Mononuclear cell (primary cell): ENCODE results near the gene ZNF430. TPM values are rescaled to one million over a fixed set of nuclear protein-coding genes. Genes with fewer than 3 reads are reported as not detected.

Source experiments
- H3K27me3 ChIP-seq: 2 replicates; pipeline ENCODE4 v1.6.0; 2011; ENCODE audit warnings: low read length, control low read depth; ENCODE audit not compliant: insufficient read depth
- H3K4me1 ChIP-seq: 2 replicates; pipeline ENCODE4 v1.5.1; 2011; ENCODE audit warnings: mild to moderate bottlenecking, low read length, control low read depth; ENCODE audit not compliant: insufficient read depth
- H3K4me3 ChIP-seq: 2 replicates; pipeline ENCODE4 v1.5.1; 2011; ENCODE audit warnings: mild to moderate bottlenecking, low read length, moderate library complexity
- H3K9me3 ChIP-seq: 2 replicates; pipeline ENCODE4 v1.5.1; 2011; ENCODE audit warnings: low read depth, mild to moderate bottlenecking, control low read depth, low read length
- total RNA-seq: library from RNA; depleted of rRNA; stranded (reverse); fragments of >200 nt; gene quantifications from one replicate; pipeline ENCODE4 v1.2.3, GENCODE V29; 2012

ZNF430 gene
- total RNA-seq, 1 donor: 49.5 TPM

- no peaks in the 10 kb centered on the region for H3K9me3 ChIP-seq
- no peaks in the 10 kb centered on the region for H3K4me1 ChIP-seq
- no peak overlapping the region for H3K4me3 ChIP-seq
- H3K27me3 ChIP-seq: no peaks in the 10 kb centered on the region
These were observed 71.7 kb downstream of the ZNF430 start for GRCh38 chr19:21092109-21092508.

- H3K4me1 ChIP-seq: no peaks in the 10 kb centered on the region
- H3K9me3 ChIP-seq: no peaks in the 10 kb centered on the region
- H3K4me3 ChIP-seq: no peak overlapping the region
- H3K27me3 ChIP-seq: no peaks in the 10 kb centered on the region
These were observed 74.0 kb downstream of the ZNF430 start for GRCh38 chr19:21094347-21095025.

DNA sequence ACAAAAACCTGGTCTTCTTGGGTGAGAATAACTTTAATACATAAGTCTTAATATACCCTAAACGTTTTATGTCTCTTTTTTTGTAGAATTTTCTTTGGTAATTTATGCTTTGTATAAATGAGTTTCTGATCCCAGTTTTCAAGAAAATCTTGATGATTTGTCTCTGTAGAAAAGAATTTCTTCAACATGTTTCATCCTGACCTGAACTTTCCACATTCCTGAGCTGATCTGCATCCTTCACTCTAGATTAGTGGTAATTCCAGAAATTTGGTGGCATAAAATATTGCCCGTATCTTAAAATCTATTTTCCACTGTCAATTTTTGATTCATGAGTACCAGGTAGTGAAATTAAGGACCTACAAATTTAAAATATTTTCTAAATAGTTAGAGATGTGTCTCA lies 77.8 kb downstream of the ZNF430 start:
- Histone ChIP-seq H3K4me1 (no peaks in the 10 kb centered on the region), H3K27me3 (no peaks in the 10 kb centered on the region), H3K9me3 (no peaks in the 10 kb centered on the region), H3K4me3 (no peak overlapping the region)

DNA sequence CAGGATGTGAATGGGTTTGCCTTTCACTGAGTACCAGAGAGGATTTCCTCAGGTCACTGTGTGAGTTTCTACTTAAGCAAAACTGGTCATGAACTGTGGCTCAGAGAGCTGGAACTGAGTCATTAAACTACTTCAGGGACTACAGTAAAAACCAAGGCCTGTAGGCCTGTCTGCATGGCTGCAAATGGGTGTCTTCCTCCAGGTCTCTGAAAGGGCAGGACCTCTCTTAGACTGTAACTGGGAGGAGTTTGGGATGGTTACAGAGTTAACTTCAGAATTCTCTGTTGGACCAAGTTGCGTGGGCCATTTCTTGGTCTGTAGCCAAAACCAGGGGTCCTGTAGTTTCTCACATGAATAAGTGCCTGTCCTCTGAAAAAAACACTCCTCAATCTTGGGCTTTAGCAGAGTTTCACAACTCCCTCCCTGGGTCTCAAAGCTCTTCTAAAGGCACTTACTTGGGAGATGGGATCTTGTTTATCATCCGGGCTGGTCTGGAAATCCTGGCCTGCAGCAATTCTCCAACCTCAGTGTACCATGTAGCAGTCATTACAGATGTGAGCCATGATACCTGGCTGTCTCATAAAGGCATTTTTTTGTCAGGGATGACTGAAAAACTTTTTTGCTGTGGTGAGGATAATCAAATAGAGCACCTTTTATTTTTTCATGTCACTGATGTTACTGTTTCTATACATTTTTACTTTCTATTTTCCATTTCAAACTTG lies 81.2 kb downstream of the ZNF430 start:
- Histone ChIP-seq H3K4me3 (no peak overlapping the region), H3K9me3 (no peaks in the 10 kb centered on the region), H3K4me1 (no peaks in the 10 kb centered on the region), H3K27me3 (no peaks in the 10 kb centered on the region)

DNA sequence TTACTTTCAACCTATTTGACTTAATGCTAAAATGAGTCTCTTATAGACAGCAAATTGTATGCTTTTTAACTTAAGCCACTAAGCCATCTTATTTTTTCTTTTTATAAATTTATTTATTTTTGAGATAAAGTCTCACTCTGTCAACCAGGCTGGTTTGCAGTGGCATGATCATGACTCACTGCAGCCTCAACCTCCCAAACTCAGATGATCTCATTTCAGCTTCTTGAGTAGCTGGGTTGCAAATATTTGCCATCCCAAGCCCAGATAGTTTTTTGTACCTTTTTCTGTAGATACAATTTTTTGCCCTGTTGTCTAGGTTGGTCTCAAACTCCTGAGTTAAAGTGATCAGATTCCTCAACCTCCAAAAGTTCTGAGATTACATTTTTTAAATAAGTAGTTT lies 88.7 kb downstream of the ZNF430 start:
- Histone ChIP-seq H3K4me3 (no peak overlapping the region), H3K27me3 (no peaks in the 10 kb centered on the region), H3K4me1 (no peaks in the 10 kb centered on the region), H3K9me3 (peaks cover 7% of the 10 kb centered on the region)

Other genes starting within 250 kb of the ZNF430 start
- gene ZNF66, start 244.4 kb upstream of the ZNF430 start, total RNA-seq: 5.6 TPM
- gene ZNF85, start 97.4 kb upstream of the ZNF430 start, total RNA-seq: 4.1 TPM
- 14.2 TPM for gene ZNF714, start 61.5 kb downstream of the ZNF430 start, total RNA-seq
- gene ZNF431, start 121.4 kb downstream of the ZNF430 start, total RNA-seq: 23.6 TPM